Smooth muscle cell (in vitro differentiated cells): ENCODE results near the gene FARP2. TPM values are rescaled to one million over a fixed set of nuclear protein-coding genes. Genes with fewer than 3 reads are reported as not detected.

ENCODE experiments used
- DNase-seq: peaks from one replicate; lab custom pipeline; 2025; ENCODE audit not compliant: unreplicated experiment; lab: John Stamatoyannopoulos, UW
- H2AFZ ChIP-seq: fragments of 200-600 bp; sonication (generic); 2 replicates; pipeline ENCODE4 v1.6.0; 2016; ENCODE audit warnings: antibody characterized with exemption, low read depth, mild to moderate bottlenecking
- H3F3A ChIP-seq: fragments of 200-600 bp; sonication (generic); 2 replicates; pipeline ENCODE4 v1.6.0; 2017; ENCODE audit warnings: antibody characterized with exemption, low read depth
- H3K27ac ChIP-seq: fragments of 200-600 bp; sonication (generic); 2 replicates; pipeline ENCODE4 v1.5.1; 2016; ENCODE audit warnings: low read depth, mild to moderate bottlenecking
- H3K27me3 ChIP-seq: fragments of 200-600 bp; sonication (generic); 2 replicates; pipeline ENCODE4 v1.6.1; 2016; ENCODE audit warnings: low read depth, mild to moderate bottlenecking
- H3K36me3 ChIP-seq: fragments of 200-600 bp; sonication (generic); 2 replicates; pipeline ENCODE4 v1.5.1; 2016; ENCODE audit warnings: low read depth
- H3K4me1 ChIP-seq: fragments of 200-600 bp; sonication (generic); 2 replicates; pipeline ENCODE4 v1.5.1; 2016; ENCODE audit warnings: low read depth
- H3K4me2 ChIP-seq: fragments of 200-600 bp; sonication (generic); 2 replicates; pipeline ENCODE4 v1.6.0; 2016; ENCODE audit warnings: mild to moderate bottlenecking
- H3K4me3 ChIP-seq: fragments of 200-600 bp; sonication (generic); 2 replicates; pipeline ENCODE4 v1.5.1; 2016; ENCODE audit warnings: mild to moderate bottlenecking
- H3K79me2 ChIP-seq: fragments of 200-600 bp; sonication (generic); 2 replicates; pipeline ENCODE4 v1.6.0; 2016; ENCODE audit warnings: low read depth, mild to moderate bottlenecking
- H3K9ac ChIP-seq: fragments of 200-600 bp; sonication (generic); 2 replicates; pipeline ENCODE4 v1.6.0; 2016; ENCODE audit warnings: low read depth
- H3K9me3 ChIP-seq: fragments of 200-600 bp; sonication (generic); replicated peaks from 2 replicates; pipeline ENCODE4 v1.5.1; 2016; ENCODE audit warnings: low read depth
- H4K20me1 ChIP-seq: fragments of 200-600 bp; sonication (generic); 2 replicates; pipeline ENCODE4 v1.6.0; 2016; ENCODE audit warnings: low read depth
- CTCF ChIP-seq: fragments of 200-600 bp; sonication (generic); IDR thresholded peaks from 2 replicates; pipeline ENCODE4 v1.5.1; 2017; ENCODE audit warnings: borderline replicate concordance, mild to moderate bottlenecking, antibody characterized with exemption; ENCODE audit not compliant: insufficient read depth, poor library complexity, severe bottlenecking
- WGBS: methylation state at CpG from one replicate; pipeline ENCODE4 v1.1.7; 2016; ENCODE audit warnings: low lambda C conversion rate; 5-methylcytosine and 5-hydroxymethylcytosine counted together
- polyA plus RNA-seq: library from polyadenylated mRNA; unstranded; fragments of >200 nt; fragmentation: Nextera tagmentation; extraction: Ambion mirVana; gene quantifications from 2 replicates; pipeline ENCODE4 v1.2.1, GENCODE V29; 2016
- total RNA-seq: library from RNA; depleted of rRNA; stranded (reverse); fragments of >200 nt; gene quantifications from 2 replicates; pipeline ENCODE4 v1.2.3, GENCODE V29; 2014

FARP2 gene
- total and polyA plus RNA-seq, 2 experiments from 2014 or later, result 15.9 to 27.4 TPM

- peak overlapping the region; percentile 54 for H3K4me2 ChIP-seq
- peak overlapping the region; percentile 68 for H3K9ac ChIP-seq
- peaks cover 59% of the 10 kb centered on the region for H4K20me1 ChIP-seq
- peak overlapping the region; percentile 99 for H3K27ac ChIP-seq
- no peak for DNase-seq
- H2AFZ ChIP-seq, result no peak overlapping the region
- H3F3A ChIP-seq, result peaks cover 14% of the 10 kb centered on the region
- H3K79me2 ChIP-seq, result peaks cover 91% of the 10 kb centered on the region
- H3K27me3 ChIP-seq, result no peaks in the 10 kb centered on the region
- no peaks in the 10 kb centered on the region for H3K9me3 ChIP-seq
- no peak for TF ChIP-seq CTCF
- peaks cover 9% of the 10 kb centered on the region for H3K4me1 ChIP-seq
- 42% methylated on average over 4 of the region's 4 CpGs for WGBS
- no peak overlapping the region for H3K4me3 ChIP-seq
- no peaks in the 10 kb centered on the region for H3K36me3 ChIP-seq
Observed at GRCh38 chr2:241312082-241312481, 44.0 kb upstream of the FARP2 start.

- no peak for TF ChIP-seq CTCF
- peaks cover 91% of the 10 kb centered on the region for H3K79me2 ChIP-seq
- peaks cover 25% of the 10 kb centered on the region for H3K4me1 ChIP-seq
- H3K27ac ChIP-seq, result peak overlapping the region; percentile 99
- DNase-seq, result no peak
- no peaks in the 10 kb centered on the region for H3K9me3 ChIP-seq
- H4K20me1 ChIP-seq, result peaks cover 59% of the 10 kb centered on the region
- H3F3A ChIP-seq, result peaks cover 14% of the 10 kb centered on the region
- no peaks in the 10 kb centered on the region for H3K36me3 ChIP-seq
- peak overlapping the region; percentile 87 for H3K4me2 ChIP-seq
- H3K4me3 ChIP-seq, result peak overlapping the region; percentile 98
- H3K9ac ChIP-seq, result peak overlapping the region; percentile 98
- H2AFZ ChIP-seq, result no peak overlapping the region
- WGBS, result 91% methylated on average over 8 of the region's 8 CpGs
- no peaks in the 10 kb centered on the region for H3K27me3 ChIP-seq
Observed at GRCh38 chr2:241313543-241314095, 42.5 kb upstream of the FARP2 start.

GRCh38 chr2:241314226-241315092, 41.6 kb upstream of the FARP2 start:
- Histone ChIP-seq H3K27me3 (no peaks in the 10 kb centered on the region), H3K27ac (peak overlapping the region; percentile 99), H3K79me2 (peaks cover 91% of the 10 kb centered on the region), H3K4me2 (peak overlapping the region; percentile 87), H3F3A (peaks cover 14% of the 10 kb centered on the region), H3K4me3 (peak overlapping the region; percentile 98), H2AFZ (peak overlapping the region; percentile 20), H4K20me1 (peaks cover 59% of the 10 kb centered on the region), H3K36me3 (no peaks in the 10 kb centered on the region), H3K4me1 (peaks cover 33% of the 10 kb centered on the region), H3K9ac (peak overlapping the region; percentile 98), H3K9me3 (no peaks in the 10 kb centered on the region)
- 4% methylated on average over 34 of the region's 38 CpGs for WGBS
- no peak for TF ChIP-seq CTCF
- DNase-seq, result no peak
